22Rv1 (cell line): Measurements from ENCODE around the gene HOXD10.

Source experiments
- H3K27ac ChIP-seq: fragments of 450-650 bp; 2 replicates; pipeline ENCODE4 v1.5.1; 2017
- CTCF ChIP-seq: fragments of 450-650 bp; IDR thresholded peaks from 2 replicates; pipeline ENCODE4 v1.5.1; 2017; ENCODE audit warnings: mild to moderate bottlenecking
- ZFX ChIP-seq: fragments of 450-650 bp; IDR thresholded peaks from 2 replicates; pipeline ENCODE4 v1.6.1; 2017; ENCODE audit warnings: antibody characterized with exemption, borderline replicate concordance

The HOXD10 gene

GRCh38 chr2:176156807-176157498 lies 40.4 kb downstream of the HOXD10 start, which contains the start of gene HOXD3:
TSS of gene HOXD3 (plus strand) at chr2:176157307. CDS start at chr2:176169115, 11,808 bp downstream.
- TF ChIP-seq CTCF (no peak), ZFX (no peak)
- H3K27ac ChIP-seq = no peak within 1 kb of the TSS

GRCh38 chr2:176157499-176158185 lies 41.1 kb downstream of the HOXD10 start:
- H3K27ac ChIP-seq = no peak overlapping the region
- no peak for TF ChIP-seq ZFX
- TF ChIP-seq CTCF = no peak

GRCh38 chr2:176158186-176158591 lies 41.6 kb downstream of the HOXD10 start:
- H3K27ac ChIP-seq = no peak overlapping the region

GRCh38 chr2:176158855-176159662 lies 42.5 kb downstream of the HOXD10 start:
- no peak overlapping the region for H3K27ac ChIP-seq
- TF ChIP-seq CTCF = no peak
- TF ChIP-seq ZFX = no peak

More at GRCh38 chr2:176158186-176158591, 41.6 kb downstream of the HOXD10 start:
- TF ChIP-seq CTCF (no peak), ZFX (no peak)

- TF ChIP-seq ZFX (no peak), CTCF (no peak)
- H3K27ac ChIP-seq = no peak overlapping the region
Measured at GRCh38 chr2:176159663-176160250, 43.2 kb downstream of the HOXD10 start.

GRCh38 chr2:176160251-176160985 lies 43.8 kb downstream of the HOXD10 start:
- no peak for TF ChIP-seq ZFX
- no peak for TF ChIP-seq CTCF
- no peak overlapping the region for H3K27ac ChIP-seq
